Measurements from ENCODE around the gene E2F3.

The E2F3 gene

GRCh38 chr6:20367743-20368485 is 33.8 kb upstream of the E2F3 start:
- Histone ChIP-seq H3K27me3 (ENCODE audit: control insufficient read depth, insufficient read depth, low read length, poor library complexity, severe bottlenecking) (no peaks in the 10 kb centered on the region), H3K4me1 (ENCODE audit: control insufficient read depth, insufficient read depth, low read length) (no peaks in the 10 kb centered on the region), H3K36me3 (ENCODE audit: control insufficient read depth, insufficient read depth, low read length) (no peaks in the 10 kb centered on the region), H3K4me3 (ENCODE audit: insufficient read depth, low read depth, low read length) (no peak overlapping the region), H3K9me3 (ENCODE audit: control insufficient read depth, low read length) (no peaks in the 10 kb centered on the region), H3K27ac (ENCODE audit: insufficient read depth, low read depth, low read length, poor library complexity, severe bottlenecking) (no peak overlapping the region)
- 75 to 100% methylated on average over 1 of the region's 1 CpG for WGBS, 2 experiments

GRCh38 chr6:20370393-20370792 is 31.3 kb upstream of the E2F3 start:
- H3K9me3 ChIP-seq (ENCODE audit: control insufficient read depth, low read length): no peaks in the 10 kb centered on the region
- 86 to 95% methylated on average over 2 of the region's 2 CpGs for WGBS, 2 experiments
- H3K4me1 ChIP-seq (ENCODE audit: control insufficient read depth, insufficient read depth, low read length): no peaks in the 10 kb centered on the region
- no peak overlapping the region for H3K27ac ChIP-seq (ENCODE audit: insufficient read depth, low read depth, low read length, poor library complexity, severe bottlenecking)
- H3K4me3 ChIP-seq (ENCODE audit: insufficient read depth, low read depth, low read length): no peak overlapping the region
- H3K27me3 ChIP-seq (ENCODE audit: control insufficient read depth, insufficient read depth, low read length, poor library complexity, severe bottlenecking): no peaks in the 10 kb centered on the region
- no peaks in the 10 kb centered on the region for H3K36me3 ChIP-seq (ENCODE audit: control insufficient read depth, insufficient read depth, low read length)

DNA sequence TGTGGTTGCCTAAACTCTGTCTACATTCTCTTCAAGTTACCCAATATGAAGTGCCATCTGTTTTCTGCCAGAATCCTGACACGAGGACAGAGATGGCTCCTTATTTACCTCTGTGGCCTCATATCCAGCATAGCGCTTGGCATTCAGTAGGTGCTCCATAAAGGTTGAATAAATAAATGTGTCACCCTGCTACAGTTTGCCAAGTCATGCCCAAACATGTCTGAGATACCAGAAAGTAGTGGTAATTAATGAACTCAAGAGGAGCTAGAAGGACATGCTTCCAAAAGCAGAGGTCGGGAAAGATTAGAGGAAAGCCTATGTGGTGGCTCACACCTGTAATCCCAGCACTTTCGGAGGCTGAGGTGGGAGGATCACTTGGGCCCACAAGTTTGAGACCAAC is 30.9 kb upstream of the E2F3 start:
- H3K9me3 ChIP-seq (ENCODE audit: control insufficient read depth, low read length): no peaks in the 10 kb centered on the region
- no peaks in the 10 kb centered on the region for H3K36me3 ChIP-seq (ENCODE audit: control insufficient read depth, insufficient read depth, low read length)
- no peaks in the 10 kb centered on the region for H3K4me1 ChIP-seq (ENCODE audit: control insufficient read depth, insufficient read depth, low read length)
- H3K4me3 ChIP-seq (ENCODE audit: insufficient read depth, low read depth, low read length): no peak overlapping the region
- H3K27ac ChIP-seq (ENCODE audit: insufficient read depth, low read depth, low read length, poor library complexity, severe bottlenecking): no peak overlapping the region
- 93 to 95% methylated on average over 4 of the region's 4 CpGs for WGBS, 2 experiments
- H3K27me3 ChIP-seq (ENCODE audit: control insufficient read depth, insufficient read depth, low read length, poor library complexity, severe bottlenecking): no peaks in the 10 kb centered on the region

DNA sequence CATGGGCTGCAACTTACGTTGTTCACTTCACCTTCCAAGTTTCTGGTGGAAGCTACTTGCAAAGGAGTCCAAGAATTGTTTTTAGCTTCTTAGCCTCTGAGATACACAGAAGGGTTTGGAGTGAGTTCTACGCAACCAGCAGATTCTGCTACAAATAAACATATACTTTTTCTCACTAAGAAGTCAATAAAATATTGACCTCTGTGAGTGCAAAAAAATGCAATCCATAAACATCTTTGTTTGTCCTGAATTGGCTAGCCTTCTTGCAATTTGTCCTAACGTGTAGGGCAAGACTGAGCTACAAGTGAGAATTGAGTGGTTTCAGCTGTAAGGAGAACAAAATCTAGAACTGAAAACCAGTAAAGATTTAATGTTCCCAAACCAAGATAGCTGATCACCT is 26.2 kb upstream of the E2F3 start:
- 87 to 92% methylated on average over 2 to 3 of the region's 3 CpGs for WGBS, 2 experiments
- Histone ChIP-seq H3K4me1 (ENCODE audit: control insufficient read depth, insufficient read depth, low read length) (peaks cover 6% of the 10 kb centered on the region), H3K4me3 (ENCODE audit: insufficient read depth, low read depth, low read length) (no peak overlapping the region), H3K36me3 (ENCODE audit: control insufficient read depth, insufficient read depth, low read length) (no peaks in the 10 kb centered on the region), H3K27ac (ENCODE audit: insufficient read depth, low read depth, low read length, poor library complexity, severe bottlenecking) (no peak overlapping the region), H3K9me3 (ENCODE audit: control insufficient read depth, low read length) (no peaks in the 10 kb centered on the region), H3K27me3 (ENCODE audit: control insufficient read depth, insufficient read depth, low read length, poor library complexity, severe bottlenecking) (no peaks in the 10 kb centered on the region)

GRCh38 chr6:20377623-20378265 is 23.9 kb upstream of the E2F3 start:
- no peaks in the 10 kb centered on the region for H3K36me3 ChIP-seq (ENCODE audit: control insufficient read depth, insufficient read depth, low read length)
- 87 to 92% methylated on average over 4 to 5 of the region's 5 CpGs for WGBS, 2 experiments
- H3K9me3 ChIP-seq (ENCODE audit: control insufficient read depth, low read length): no peaks in the 10 kb centered on the region
- no peak overlapping the region for H3K4me3 ChIP-seq (ENCODE audit: insufficient read depth, low read depth, low read length)
- H3K4me1 ChIP-seq (ENCODE audit: control insufficient read depth, insufficient read depth, low read length): peaks cover 6% of the 10 kb centered on the region
- no peak overlapping the region for H3K27ac ChIP-seq (ENCODE audit: insufficient read depth, low read depth, low read length, poor library complexity, severe bottlenecking)
- H3K27me3 ChIP-seq (ENCODE audit: control insufficient read depth, insufficient read depth, low read length, poor library complexity, severe bottlenecking): no peaks in the 10 kb centered on the region

DNA sequence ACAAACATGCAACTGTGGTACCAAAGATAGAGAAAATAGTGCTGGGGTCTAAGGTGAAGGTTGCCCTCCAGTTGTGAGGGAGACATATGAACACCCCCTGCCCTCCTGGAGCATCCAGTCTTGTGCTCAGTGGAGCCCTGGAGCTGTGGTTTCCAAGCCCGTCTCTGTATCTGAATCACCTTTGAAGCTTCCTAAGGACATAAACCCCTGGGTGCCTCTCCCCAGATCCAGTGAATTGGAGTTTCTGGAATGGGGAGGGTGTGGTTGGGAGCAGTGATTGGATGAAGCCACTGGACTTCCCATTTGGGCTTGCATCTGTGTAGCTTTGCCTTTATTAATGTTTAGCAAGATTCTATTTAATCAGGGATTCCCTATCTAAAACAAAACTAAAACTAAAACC is 22.4 kb upstream of the E2F3 start:
- H3K4me3 ChIP-seq (ENCODE audit: insufficient read depth, low read depth, low read length): no peak overlapping the region
- H3K4me1 ChIP-seq (ENCODE audit: control insufficient read depth, insufficient read depth, low read length): peaks cover 6% of the 10 kb centered on the region
- H3K27ac ChIP-seq (ENCODE audit: insufficient read depth, low read depth, low read length, poor library complexity, severe bottlenecking): no peak overlapping the region
- H3K9me3 ChIP-seq (ENCODE audit: control insufficient read depth, low read length): no peaks in the 10 kb centered on the region
- WGBS, 2 experiments: 90 to 96% methylated on average over 1 of the region's 1 CpG
- no peaks in the 10 kb centered on the region for H3K36me3 ChIP-seq (ENCODE audit: control insufficient read depth, insufficient read depth, low read length)
- H3K27me3 ChIP-seq (ENCODE audit: control insufficient read depth, insufficient read depth, low read length, poor library complexity, severe bottlenecking): no peaks in the 10 kb centered on the region

GRCh38 chr6:20386218-20386617 is 15.5 kb upstream of the E2F3 start:
- 100% methylated on average over 1 of the region's 1 CpG for WGBS, 2 experiments
- no peaks in the 10 kb centered on the region for H3K36me3 ChIP-seq (ENCODE audit: control insufficient read depth, insufficient read depth, low read length)
- H3K4me3 ChIP-seq (ENCODE audit: insufficient read depth, low read depth, low read length): no peak overlapping the region
- no peaks in the 10 kb centered on the region for H3K27me3 ChIP-seq (ENCODE audit: control insufficient read depth, insufficient read depth, low read length, poor library complexity, severe bottlenecking)
- no peaks in the 10 kb centered on the region for H3K9me3 ChIP-seq (ENCODE audit: control insufficient read depth, low read length)
- no peaks in the 10 kb centered on the region for H3K4me1 ChIP-seq (ENCODE audit: control insufficient read depth, insufficient read depth, low read length)
- H3K27ac ChIP-seq (ENCODE audit: insufficient read depth, low read depth, low read length, poor library complexity, severe bottlenecking): no peak overlapping the region

- 92 to 96% methylated on average over 2 of the region's 2 CpGs for WGBS, 2 experiments
- H3K27ac ChIP-seq (ENCODE audit: insufficient read depth, low read depth, low read length, poor library complexity, severe bottlenecking): no peak overlapping the region
- H3K4me1 ChIP-seq (ENCODE audit: control insufficient read depth, insufficient read depth, low read length): no peaks in the 10 kb centered on the region
- no peaks in the 10 kb centered on the region for H3K36me3 ChIP-seq (ENCODE audit: control insufficient read depth, insufficient read depth, low read length)
- H3K9me3 ChIP-seq (ENCODE audit: control insufficient read depth, low read length): no peaks in the 10 kb centered on the region
- no peaks in the 10 kb centered on the region for H3K27me3 ChIP-seq (ENCODE audit: control insufficient read depth, insufficient read depth, low read length, poor library complexity, severe bottlenecking)
- no peak overlapping the region for H3K4me3 ChIP-seq (ENCODE audit: insufficient read depth, low read depth, low read length)
Observed at GRCh38 chr6:20389066-20389465, 12.6 kb upstream of the E2F3 start.

DNA sequence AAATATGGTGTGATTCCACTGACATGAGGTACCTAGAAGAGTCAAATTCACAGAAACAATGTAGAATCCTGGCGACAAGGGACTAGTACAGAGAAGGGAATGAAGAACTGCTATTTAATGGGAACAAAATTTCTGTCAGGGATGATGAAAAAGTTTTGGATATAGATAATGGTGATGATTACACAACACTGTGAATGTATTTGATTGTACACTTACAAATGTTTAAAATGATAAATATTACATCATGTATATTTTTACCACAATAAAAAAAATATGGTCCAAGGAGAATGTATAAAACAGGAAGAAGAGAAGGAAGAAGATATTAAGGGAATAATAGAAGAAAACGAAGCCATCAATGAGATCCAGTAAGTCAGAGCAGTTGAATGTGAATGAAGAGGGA is 8.4 kb upstream of the E2F3 start:
- Histone ChIP-seq H3K36me3 (ENCODE audit: control insufficient read depth, insufficient read depth, low read length) (no peaks in the 10 kb centered on the region), H3K4me3 (ENCODE audit: insufficient read depth, low read depth, low read length) (no peak overlapping the region), H3K27ac (ENCODE audit: insufficient read depth, low read depth, low read length, poor library complexity, severe bottlenecking) (no peak overlapping the region), H3K27me3 (ENCODE audit: control insufficient read depth, insufficient read depth, low read length, poor library complexity, severe bottlenecking) (no peaks in the 10 kb centered on the region), H3K4me1 (ENCODE audit: control insufficient read depth, insufficient read depth, low read length) (no peaks in the 10 kb centered on the region), H3K9me3 (ENCODE audit: control insufficient read depth, low read length) (no peaks in the 10 kb centered on the region)
- WGBS, 2 experiments: 91 to 98% methylated on average over 2 of the region's 2 CpGs

- H3K4me1 ChIP-seq (ENCODE audit: control insufficient read depth, insufficient read depth, low read length): no peaks in the 10 kb centered on the region
- H3K27ac ChIP-seq (ENCODE audit: insufficient read depth, low read depth, low read length, poor library complexity, severe bottlenecking): no peak overlapping the region
- no peaks in the 10 kb centered on the region for H3K36me3 ChIP-seq (ENCODE audit: control insufficient read depth, insufficient read depth, low read length)
- no peaks in the 10 kb centered on the region for H3K27me3 ChIP-seq (ENCODE audit: control insufficient read depth, insufficient read depth, low read length, poor library complexity, severe bottlenecking)
- H3K9me3 ChIP-seq (ENCODE audit: control insufficient read depth, low read length): no peaks in the 10 kb centered on the region
- H3K4me3 ChIP-seq (ENCODE audit: insufficient read depth, low read depth, low read length): no peak overlapping the region
- WGBS, 2 experiments: 92 to 96% methylated on average over 2 of the region's 2 CpGs
Observed at GRCh38 chr6:20399518-20399917, 2.2 kb upstream of the E2F3 start.
